ENCODE data around the gene SPOCK2.

DNA sequence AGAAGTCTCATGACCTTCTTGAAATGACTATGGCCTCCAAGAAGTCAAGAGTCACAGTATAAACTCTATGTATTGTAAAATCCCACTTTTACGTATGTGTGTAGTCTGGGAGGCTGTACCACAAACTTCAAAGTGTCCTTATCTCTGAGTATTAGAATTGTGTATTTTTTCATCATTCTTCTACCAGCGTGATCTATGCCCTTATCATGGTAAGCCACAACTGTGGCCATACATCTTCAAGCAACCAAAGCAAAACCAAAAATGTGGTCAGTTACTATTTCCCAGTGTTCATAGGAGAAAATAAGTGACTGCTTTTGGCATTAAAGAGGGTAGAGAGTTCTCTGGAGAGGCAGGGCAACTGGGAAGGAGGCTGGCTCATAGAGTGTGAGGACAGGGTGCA lies 42.8 kb downstream of the SPOCK2 start:
- TF ChIP-seq CTCF (IDR thresholded peaks at IDR 0.05) (no peak), POLR2A (IDR thresholded peaks at IDR 0.05) (no peak)
